Prostate gland (tissue), 2 donors: ENCODE measurements around the gene LIPC. TPM values are rescaled to one million over a fixed set of nuclear protein-coding genes. Genes with fewer than 3 reads are reported as not detected.

ENCODE experiments used
- DNase-seq: peaks from one replicate; pipeline ENCODE4 v3.0.0-alpha.2; 2019; ENCODE audit warnings: low spot score
- H3K27ac ChIP-seq, 2 donors: fragments of 200-600 bp; sonication (generic); 2 replicates each; pipeline ENCODE4 v1.5.1; 2017 to 2019
- H3K27me3 ChIP-seq: fragments of 200-600 bp; sonication (generic); replicated peaks from 2 replicates; pipeline ENCODE4 v1.5.1; 2019; ENCODE audit not compliant: insufficient read depth
- H3K36me3 ChIP-seq, 2 donors: fragments of 200-600 bp; sonication (generic); 1 replicate in 1 of 2; 2 replicates in 1 of 2; pipeline versions ENCODE4 v1.5.1 to v1.8.1; 2017 to 2019
- H3K4me1 ChIP-seq: fragments of 200-600 bp; sonication (generic); replicated peaks from 2 replicates; pipeline ENCODE4 v1.5.1; 2019
- H3K4me3 ChIP-seq, 2 donors: fragments of 200-600 bp; sonication (generic); 2 replicates each; pipeline ENCODE4 v1.5.1; 2017 to 2019
- H3K9me3 ChIP-seq: fragments of 200-600 bp; sonication (generic); 2 replicates; pipeline ENCODE4 v1.5.1; 2017
- POLR2A ChIP-seq: fragments of 450-650 bp; IDR thresholded peaks from one replicate; pipeline ENCODE4 v1.6.1; 2016; ENCODE audit warnings: antibody characterized with exemption, mild to moderate bottlenecking
- POLR2AphosphoS5 ChIP-seq: sonication (generic); formaldehyde crosslinking; IDR thresholded peaks from one replicate; pipeline ENCODE4 v1.6.1; 2017; ENCODE audit warnings: antibody characterized with exemption
- WGBS: methylation state at CpG from one replicate; pipeline ENCODE4 v1.1.5; 2018; 5-methylcytosine and 5-hydroxymethylcytosine counted together
- intact Hi-C: fragments of 100-400 bp; cut with DNase I; formaldehyde crosslinking; loops from one replicate; pipeline ENCODE4 v1.14.2; 2022
- total RNA-seq, 2 donors: library from RNA; depleted of rRNA; stranded (reverse); fragments of >200 nt; gene quantifications; one replicate each; pipeline ENCODE4 v1.1.0, GENCODE V29; 2016
- TF ChIP-seq, protein P1 (sequence below), 4 experiments: fragments of 200-600 bp in 2 of 4; fragments of 450-650 bp in 2 of 4; sonication (generic) in 2 of 4; IDR thresholded peaks; 1 replicate in 3 of 4; 2 replicates in 1 of 4; pipeline ENCODE4 v1.5.1; 2016 to 2019; ENCODE audit warnings: antibody characterized with exemption in 4 of 4, mild to moderate bottlenecking in 2 of 4, moderate library complexity in 2 of 4

LIPC gene
- total RNA-seq, 2 donors from 2014 or later = 0.14 TPM; not detected in 1

DNA sequence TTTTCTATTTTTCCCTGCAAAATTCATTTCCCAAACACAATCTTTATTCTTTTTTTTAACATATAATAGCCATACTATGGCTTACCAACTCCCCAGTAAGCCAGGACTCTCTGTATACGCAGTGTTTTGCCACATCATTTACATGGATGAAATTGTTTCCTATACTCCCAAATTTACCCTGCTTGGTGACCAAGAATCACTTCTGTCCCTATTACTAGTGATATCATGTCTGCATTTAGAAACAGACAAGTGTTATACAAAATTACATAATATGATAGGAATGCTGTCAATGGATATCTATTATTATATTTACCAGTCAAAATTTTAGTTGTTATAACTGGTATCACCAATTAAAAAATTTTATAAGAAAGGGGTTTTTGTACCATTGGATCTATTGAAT is 77.8 kb downstream of the LIPC start:
- WGBS = 92% methylated on average over 1 of the region's 1 CpG
- TF ChIP-seq, protein P1, sequence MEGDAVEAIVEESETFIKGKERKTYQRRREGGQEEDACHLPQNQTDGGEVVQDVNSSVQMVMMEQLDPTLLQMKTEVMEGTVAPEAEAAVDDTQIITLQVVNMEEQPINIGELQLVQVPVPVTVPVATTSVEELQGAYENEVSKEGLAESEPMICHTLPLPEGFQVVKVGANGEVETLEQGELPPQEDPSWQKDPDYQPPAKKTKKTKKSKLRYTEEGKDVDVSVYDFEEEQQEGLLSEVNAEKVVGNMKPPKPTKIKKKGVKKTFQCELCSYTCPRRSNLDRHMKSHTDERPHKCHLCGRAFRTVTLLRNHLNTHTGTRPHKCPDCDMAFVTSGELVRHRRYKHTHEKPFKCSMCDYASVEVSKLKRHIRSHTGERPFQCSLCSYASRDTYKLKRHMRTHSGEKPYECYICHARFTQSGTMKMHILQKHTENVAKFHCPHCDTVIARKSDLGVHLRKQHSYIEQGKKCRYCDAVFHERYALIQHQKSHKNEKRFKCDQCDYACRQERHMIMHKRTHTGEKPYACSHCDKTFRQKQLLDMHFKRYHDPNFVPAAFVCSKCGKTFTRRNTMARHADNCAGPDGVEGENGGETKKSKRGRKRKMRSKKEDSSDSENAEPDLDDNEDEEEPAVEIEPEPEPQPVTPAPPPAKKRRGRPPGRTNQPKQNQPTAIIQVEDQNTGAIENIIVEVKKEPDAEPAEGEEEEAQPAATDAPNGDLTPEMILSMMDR (IDR thresholded peaks at IDR 0.05) = no peak
- H3K4me1 ChIP-seq = no peaks in the 10 kb centered on the region

DNA sequence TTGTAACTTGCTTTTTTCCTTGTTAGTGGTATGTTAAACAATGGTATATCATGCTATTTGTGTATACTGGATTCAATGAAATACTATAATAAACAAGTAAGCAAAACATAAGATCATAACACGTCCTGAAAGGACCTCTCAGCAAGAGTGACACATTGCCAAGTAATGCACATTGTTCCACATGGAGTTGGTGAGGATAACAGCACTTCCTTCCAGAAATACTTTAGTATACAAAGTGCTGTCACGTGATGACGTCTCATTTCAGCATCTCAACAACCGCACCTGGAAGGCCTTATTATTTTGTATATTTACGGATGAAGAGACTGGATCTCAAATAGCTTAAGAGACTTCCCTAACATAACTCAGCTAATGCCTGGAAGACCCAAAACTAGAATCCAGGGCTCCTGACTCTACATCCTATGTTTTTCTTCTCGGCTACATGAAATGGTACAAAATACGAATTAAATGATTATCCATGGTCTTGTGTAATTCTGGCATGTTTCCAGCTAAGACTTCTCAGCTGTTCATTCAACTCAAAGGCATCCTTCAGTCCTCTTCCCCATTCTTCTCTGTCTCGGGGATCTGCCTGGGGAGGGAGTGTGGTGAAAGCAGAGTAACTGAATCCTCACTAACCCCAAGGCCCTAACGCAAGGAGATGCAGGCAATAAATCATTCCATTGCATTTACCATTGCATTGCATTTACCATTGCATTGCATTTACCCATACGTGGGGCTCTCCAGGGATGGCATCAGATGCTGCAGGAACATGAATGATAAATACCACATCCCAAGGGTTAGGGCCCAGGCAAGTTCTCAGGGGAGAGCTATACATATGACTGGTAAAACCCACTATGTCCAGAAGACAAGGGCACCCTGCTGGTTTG is 79.2 kb downstream of the LIPC start:
- WGBS = 78% methylated on average over 10 of the region's 10 CpGs
- Histone ChIP-seq H3K27ac (no peak overlapping the region), H3K27me3 (no peaks in the 10 kb centered on the region), H3K4me3 (no peak overlapping the region), H3K36me3 (no peaks in the 10 kb centered on the region), H3K4me1 (no peaks in the 10 kb centered on the region), H3K9me3 (no peaks in the 10 kb centered on the region)
- TF ChIP-seq POLR2A = no peak
- no peak for TF ChIP-seq POLR2AphosphoS5
- TF ChIP-seq, protein P1 (IDR thresholded peaks at IDR 0.05) = no peak
- no peak for DNase-seq
- intact Hi-C loops = no loop called here

More for the DNA sequence above, 77.8 kb downstream of the LIPC start:
- intact Hi-C loops = no loop called here
- no peaks in the 10 kb centered on the region for H3K36me3 ChIP-seq
- H3K27ac ChIP-seq = no peak overlapping the region
- no peaks in the 10 kb centered on the region for H3K27me3 ChIP-seq
- no peaks in the 10 kb centered on the region for H3K9me3 ChIP-seq
- H3K4me3 ChIP-seq = no peak overlapping the region
- no peak for DNase-seq

DNA sequence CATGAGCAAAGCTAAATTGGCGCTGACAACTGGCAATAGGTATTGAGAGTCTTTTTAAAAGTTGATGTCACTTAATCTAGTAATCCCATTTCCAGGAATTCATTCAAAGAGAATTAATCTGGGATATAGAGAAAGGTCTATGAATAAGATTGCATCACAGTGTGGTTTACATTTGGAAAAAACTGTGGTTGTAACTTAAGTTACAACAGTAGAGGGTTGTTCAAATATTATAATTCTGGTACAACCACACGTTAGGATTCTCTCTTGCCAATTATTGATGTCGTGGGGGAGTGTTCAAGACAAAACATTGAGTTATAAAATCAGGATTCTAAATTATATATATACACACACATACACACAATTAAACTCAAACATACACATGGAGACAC is 79.8 kb downstream of the LIPC start:
- DNase-seq = no peak
- no peak overlapping the region for H3K4me3 ChIP-seq
- no peaks in the 10 kb centered on the region for H3K9me3 ChIP-seq
- no peaks in the 10 kb centered on the region for H3K36me3 ChIP-seq
- TF ChIP-seq POLR2AphosphoS5 (no peak), POLR2A (no peak)
- TF ChIP-seq, protein P1 (IDR thresholded peaks at IDR 0.05) = no peak
- 85% methylated on average over 3 of the region's 3 CpGs for WGBS
- H3K4me1 ChIP-seq = no peaks in the 10 kb centered on the region
- intact Hi-C loops = no loop called here
- no peak overlapping the region for H3K27ac ChIP-seq
- H3K27me3 ChIP-seq = no peaks in the 10 kb centered on the region

DNA sequence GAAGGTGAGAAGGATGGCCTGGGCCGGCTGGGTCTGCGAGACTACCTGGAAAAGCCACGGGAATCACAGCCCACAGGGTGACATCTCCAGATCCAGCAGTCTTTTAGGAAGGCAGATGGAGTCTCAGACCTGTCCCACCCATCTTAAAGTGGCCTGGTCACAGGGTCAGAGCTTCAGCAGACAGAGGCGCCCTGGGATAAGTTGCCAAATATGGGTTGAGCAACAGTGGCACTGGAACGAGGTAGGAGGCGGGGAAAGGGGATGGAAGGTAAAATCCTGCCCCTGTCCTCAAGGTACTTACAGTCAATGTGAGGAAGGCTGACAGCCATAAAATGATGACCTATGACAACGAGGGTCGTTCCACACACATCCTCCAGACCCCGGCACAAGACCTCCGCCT is 80.7 kb downstream of the LIPC start:
- H3K27ac ChIP-seq = no peak overlapping the region
- no peak overlapping the region for H3K4me3 ChIP-seq
- TF ChIP-seq, protein P1 (IDR thresholded peaks at IDR 0.05) = no peak
- no peak for TF ChIP-seq POLR2A
- TF ChIP-seq POLR2AphosphoS5 = no peak
- H3K36me3 ChIP-seq = no peaks in the 10 kb centered on the region
- no peaks in the 10 kb centered on the region for H3K4me1 ChIP-seq
- no peaks in the 10 kb centered on the region for H3K27me3 ChIP-seq
- intact Hi-C loops = no loop called here
- no peaks in the 10 kb centered on the region for H3K9me3 ChIP-seq
- DNase-seq = no peak
- WGBS = 94% methylated on average over 10 of the region's 10 CpGs

DNA sequence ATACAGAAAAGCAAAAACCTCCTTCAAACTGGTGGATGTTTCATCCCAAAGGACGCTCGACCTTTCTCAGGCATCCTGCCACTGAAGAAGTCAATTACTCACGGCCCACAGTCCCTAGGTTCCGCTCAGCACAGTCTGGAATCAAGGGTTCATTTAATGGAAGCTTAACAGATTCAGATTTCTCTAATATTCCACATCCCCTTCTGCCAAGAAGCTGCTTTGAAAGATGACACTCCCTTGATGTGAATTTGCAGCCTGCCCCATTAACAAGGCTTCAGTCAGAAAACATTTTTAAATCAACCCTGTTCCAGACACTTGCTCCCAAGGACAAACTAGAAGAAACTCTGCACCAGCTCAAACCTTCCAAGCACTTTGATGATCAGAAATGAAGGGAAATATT is 81.2 kb downstream of the LIPC start:
- Histone ChIP-seq H3K4me3 (no peak overlapping the region), H3K9me3 (no peaks in the 10 kb centered on the region), H3K27ac (no peak overlapping the region), H3K4me1 (no peaks in the 10 kb centered on the region), H3K27me3 (no peaks in the 10 kb centered on the region), H3K36me3 (no peaks in the 10 kb centered on the region)
- DNase-seq = no peak
- intact Hi-C loops = no loop called here
- TF ChIP-seq, protein P1 (IDR thresholded peaks at IDR 0.05) = no peak
- TF ChIP-seq POLR2A (no peak), POLR2AphosphoS5 (no peak)
- WGBS = 77% methylated on average over 4 of the region's 4 CpGs
